NK-92 treated with Interleukin-12 subunit alpha and Interleukin-12 subunit beta, amount 100 ng/mL, for 24 hours (cell line): Measurements from ENCODE around the gene IFI27.

Experiments
- DNase-seq: peaks from one replicate; lab custom pipeline; 2025; lab: John Stamatoyannopoulos, UW

Gene IFI27

GRCh38 chr14:94102768-94103482, 7.6 kb upstream of the IFI27 start:
- no peak for DNase-seq

- DNase-seq: no peak
These were observed 6.9 kb upstream of the IFI27 start for GRCh38 chr14:94103554-94104150.

GRCh38 chr14:94104731-94105130, 5.8 kb upstream of the IFI27 start:
- DNase-seq: no peak

GRCh38 chr14:94109915-94110250, 653 bp upstream of the IFI27 start:
- no peak for DNase-seq

GRCh38 chr14:94111276-94112095, 950 bp downstream of the IFI27 start:
- no peak for DNase-seq

GRCh38 chr14:94112513-94113063, 2.1 kb downstream of the IFI27 start:
- DNase-seq: no peak

GRCh38 chr14:94113073-94113472, 2.5 kb downstream of the IFI27 start:
- no peak for DNase-seq

GRCh38 chr14:94113490-94113889, 3.0 kb downstream of the IFI27 start:
- no peak for DNase-seq

- no peak for DNase-seq
These were observed 3.5 kb downstream of the IFI27 start for GRCh38 chr14:94113908-94114588.

GRCh38 chr14:94114589-94115057, 4.1 kb downstream of the IFI27 start:
- no peak for DNase-seq

GRCh38 chr14:94115058-94115591, 4.6 kb downstream of the IFI27 start:
- DNase-seq: no peak

- no peak for DNase-seq
These were observed 5.1 kb downstream of the IFI27 start for GRCh38 chr14:94115631-94116030.

- DNase-seq: no peak
These were observed 6.2 kb downstream of the IFI27 start for GRCh38 chr14:94116701-94117100.

- DNase-seq: no peak
These were observed 7.3 kb downstream of the IFI27 start for GRCh38 chr14:94117856-94118255.

GRCh38 chr14:94119071-94119470, 8.5 kb downstream of the IFI27 start:
- no peak for DNase-seq

GRCh38 chr14:94120667-94121340, 10.3 kb downstream of the IFI27 start:
- DNase-seq: no peak

- DNase-seq: no peak
These were observed 10.9 kb downstream of the IFI27 start for GRCh38 chr14:94121485-94121884.

- no peak for DNase-seq
These were observed 11.9 kb downstream of the IFI27 start for GRCh38 chr14:94122438-94122837.

- no peak for DNase-seq
These were observed 12.8 kb downstream of the IFI27 start for GRCh38 chr14:94123296-94123695.

GRCh38 chr14:94123868-94124267, 13.3 kb downstream of the IFI27 start:
- no peak for DNase-seq
